OCI-LY3 (cell line): ENCODE data around the gene AKIRIN2.

Experiments
- H2AFZ ChIP-seq: fragments of 200-600, 300-600 bp; shearing (Covaris generic); 2 replicates; pipeline ENCODE4 v1.6.0; 2014; ENCODE audit warnings: antibody characterized with exemption, low read depth, low read length
- H3K27ac ChIP-seq: fragments of 200-600, 300-600 bp; sonication (generic); 2 replicates; pipeline ENCODE4 v1.5.1; 2014; ENCODE audit warnings: mild to moderate bottlenecking, low read length, moderate library complexity, mixed read lengths
- H3K27me3 ChIP-seq: fragments of 200-600, 300-600 bp; sonication (generic); 2 replicates; pipeline ENCODE4 v1.6.1; 2014; ENCODE audit warnings: low read depth, low read length, mixed read lengths
- H3K36me3 ChIP-seq: fragments of 200-600, 300-600 bp; sonication (generic); replicated peaks from 2 replicates; pipeline ENCODE3; 2014; ENCODE audit warnings: low read depth, low read length, mixed read lengths
- H3K4me1 ChIP-seq: fragments of 300-600, 200-600 bp; sonication (generic); 2 replicates; pipeline ENCODE4 v1.6.1; 2014; ENCODE audit warnings: low read length, mixed read lengths
- H3K4me2 ChIP-seq: fragments of 200-600, 300-600 bp; sonication (generic); 2 replicates; pipeline ENCODE4 v1.6.1; 2014; ENCODE audit warnings: low read length, mixed read lengths
- H3K4me3 ChIP-seq: fragments of 300-600, 200-600 bp; sonication (generic); 2 replicates; pipeline ENCODE4 v1.5.1; 2014; ENCODE audit warnings: antibody characterized with exemption, mild to moderate bottlenecking, low read length, moderate library complexity
- H3K79me2 ChIP-seq: fragments of 300-600, 200-600 bp; shearing (Covaris generic); 2 replicates; pipeline ENCODE4 v1.6.1; 2014; ENCODE audit warnings: mild to moderate bottlenecking, low read length, mixed read lengths
- H3K9ac ChIP-seq: fragments of 300-600, 200-600 bp; shearing (Covaris generic); 2 replicates; pipeline ENCODE4 v1.6.0; 2014; ENCODE audit warnings: mild to moderate bottlenecking, low read length, moderate library complexity
- H3K9me3 ChIP-seq: fragments of 200-600, 300-600 bp; shearing (Covaris generic); 2 replicates; pipeline ENCODE4 v1.6.1; 2014; ENCODE audit warnings: low read length, mixed read lengths; ENCODE audit not compliant: insufficient read depth
- H4K20me1 ChIP-seq: fragments of 200-600, 300-600 bp; sonication (generic); 2 replicates; pipeline ENCODE4 v1.6.1; 2016; ENCODE audit warnings: low read length, mixed read lengths; ENCODE audit not compliant: insufficient read depth
- EZH2phosphoT487 ChIP-seq: fragments of 200-600 bp; shearing (Covaris generic); IDR thresholded peaks from 2 replicates; pipeline ENCODE4 v1.6.1; 2018; ENCODE audit warnings: antibody characterized with exemption, mixed run types, low read depth
- TF ChIP-seq, protein P1 (sequence below): fragments of 200-600, 300-600 bp; sonication (generic); IDR thresholded peaks from 2 replicates; pipeline ENCODE4 v1.5.1; 2014; ENCODE audit warnings: antibody characterized with exemption, low read length, low read depth

AKIRIN2 gene

DNA sequence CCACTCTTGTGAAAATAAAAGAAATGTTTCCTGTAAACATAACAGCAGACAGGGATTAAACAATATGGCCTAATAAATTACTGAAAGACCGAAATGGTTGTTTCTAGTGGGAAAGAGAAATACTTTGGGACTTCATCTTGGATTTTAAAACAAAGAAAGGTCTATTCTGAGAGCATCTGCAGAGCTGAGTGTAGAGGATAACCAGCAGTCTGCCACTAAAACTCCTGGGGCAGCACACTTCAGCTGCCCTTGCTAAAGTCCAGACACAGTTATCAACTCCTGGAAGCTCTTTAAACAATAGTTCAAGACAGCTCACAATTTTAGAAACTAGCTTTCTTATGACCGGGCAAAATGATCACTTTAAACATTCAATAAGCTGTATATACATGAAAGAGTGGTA is 38.6 kb downstream of the AKIRIN2 start:
- Histone ChIP-seq H3K27me3 (no peaks in the 10 kb centered on the region), H3K4me1 (no peaks in the 10 kb centered on the region), H3K79me2 (no peaks in the 10 kb centered on the region), H3K27ac (no peak overlapping the region), H2AFZ (no peak overlapping the region), H4K20me1 (no peaks in the 10 kb centered on the region), H3K4me2 (no peak overlapping the region), H3K9ac (no peak overlapping the region), H3K9me3 (no peaks in the 10 kb centered on the region), H3K36me3 (no peaks in the 10 kb centered on the region), H3K4me3 (no peak overlapping the region)
- no peak for TF ChIP-seq EZH2phosphoT487
- TF ChIP-seq, protein P1, sequence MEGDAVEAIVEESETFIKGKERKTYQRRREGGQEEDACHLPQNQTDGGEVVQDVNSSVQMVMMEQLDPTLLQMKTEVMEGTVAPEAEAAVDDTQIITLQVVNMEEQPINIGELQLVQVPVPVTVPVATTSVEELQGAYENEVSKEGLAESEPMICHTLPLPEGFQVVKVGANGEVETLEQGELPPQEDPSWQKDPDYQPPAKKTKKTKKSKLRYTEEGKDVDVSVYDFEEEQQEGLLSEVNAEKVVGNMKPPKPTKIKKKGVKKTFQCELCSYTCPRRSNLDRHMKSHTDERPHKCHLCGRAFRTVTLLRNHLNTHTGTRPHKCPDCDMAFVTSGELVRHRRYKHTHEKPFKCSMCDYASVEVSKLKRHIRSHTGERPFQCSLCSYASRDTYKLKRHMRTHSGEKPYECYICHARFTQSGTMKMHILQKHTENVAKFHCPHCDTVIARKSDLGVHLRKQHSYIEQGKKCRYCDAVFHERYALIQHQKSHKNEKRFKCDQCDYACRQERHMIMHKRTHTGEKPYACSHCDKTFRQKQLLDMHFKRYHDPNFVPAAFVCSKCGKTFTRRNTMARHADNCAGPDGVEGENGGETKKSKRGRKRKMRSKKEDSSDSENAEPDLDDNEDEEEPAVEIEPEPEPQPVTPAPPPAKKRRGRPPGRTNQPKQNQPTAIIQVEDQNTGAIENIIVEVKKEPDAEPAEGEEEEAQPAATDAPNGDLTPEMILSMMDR, result no peak

DNA sequence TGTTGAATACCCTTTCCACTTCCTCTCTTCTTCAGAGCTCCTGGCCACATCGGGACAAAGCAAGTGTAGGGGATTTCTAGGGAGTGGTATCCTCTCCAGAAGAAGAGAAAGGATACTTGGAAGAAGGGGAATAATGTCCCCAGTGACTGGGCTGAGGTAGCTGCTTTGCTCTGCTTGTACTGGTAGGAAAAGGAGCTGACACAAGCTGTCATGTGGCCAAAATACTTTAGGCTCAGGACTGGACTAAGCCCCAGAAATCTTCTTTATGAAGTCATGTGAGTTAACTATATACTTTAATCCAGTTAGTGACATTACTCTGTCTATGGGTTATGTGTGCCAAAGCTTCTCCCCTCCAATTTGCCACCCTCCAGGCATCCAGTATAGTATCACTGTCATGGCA is 40.5 kb downstream of the AKIRIN2 start:
- TF ChIP-seq EZH2phosphoT487, result no peak
- TF ChIP-seq, protein P1, result no peak
- no peaks in the 10 kb centered on the region for H3K9me3 ChIP-seq
- H3K4me2 ChIP-seq, result no peak overlapping the region
- peaks cover 5% of the 10 kb centered on the region for H3K36me3 ChIP-seq
- H2AFZ ChIP-seq, result no peak overlapping the region
- no peak overlapping the region for H3K9ac ChIP-seq
- H3K4me3 ChIP-seq, result no peak overlapping the region
- no peaks in the 10 kb centered on the region for H3K27me3 ChIP-seq
- no peaks in the 10 kb centered on the region for H3K4me1 ChIP-seq
- H4K20me1 ChIP-seq, result no peaks in the 10 kb centered on the region
- H3K79me2 ChIP-seq, result no peaks in the 10 kb centered on the region
- no peak overlapping the region for H3K27ac ChIP-seq

DNA sequence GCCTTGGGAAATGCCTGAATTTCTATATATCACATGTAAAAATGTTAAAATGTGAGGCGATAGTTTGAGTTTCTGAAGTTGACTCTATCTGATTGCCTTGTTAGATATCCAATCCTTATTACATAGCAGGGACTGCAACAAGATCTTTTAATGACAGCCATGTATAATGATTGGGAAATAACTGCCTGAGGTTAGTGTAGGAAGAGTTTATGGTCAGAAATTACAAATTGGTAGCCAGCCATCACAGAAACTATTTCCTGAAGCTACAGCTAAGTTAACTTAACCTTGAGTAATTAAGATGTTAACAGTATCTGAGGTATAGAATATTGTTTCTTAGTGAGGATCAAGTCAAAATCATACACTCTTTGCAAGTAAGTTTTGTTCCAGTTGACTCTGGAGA is 41.0 kb downstream of the AKIRIN2 start:
- no peaks in the 10 kb centered on the region for H3K79me2 ChIP-seq

DNA sequence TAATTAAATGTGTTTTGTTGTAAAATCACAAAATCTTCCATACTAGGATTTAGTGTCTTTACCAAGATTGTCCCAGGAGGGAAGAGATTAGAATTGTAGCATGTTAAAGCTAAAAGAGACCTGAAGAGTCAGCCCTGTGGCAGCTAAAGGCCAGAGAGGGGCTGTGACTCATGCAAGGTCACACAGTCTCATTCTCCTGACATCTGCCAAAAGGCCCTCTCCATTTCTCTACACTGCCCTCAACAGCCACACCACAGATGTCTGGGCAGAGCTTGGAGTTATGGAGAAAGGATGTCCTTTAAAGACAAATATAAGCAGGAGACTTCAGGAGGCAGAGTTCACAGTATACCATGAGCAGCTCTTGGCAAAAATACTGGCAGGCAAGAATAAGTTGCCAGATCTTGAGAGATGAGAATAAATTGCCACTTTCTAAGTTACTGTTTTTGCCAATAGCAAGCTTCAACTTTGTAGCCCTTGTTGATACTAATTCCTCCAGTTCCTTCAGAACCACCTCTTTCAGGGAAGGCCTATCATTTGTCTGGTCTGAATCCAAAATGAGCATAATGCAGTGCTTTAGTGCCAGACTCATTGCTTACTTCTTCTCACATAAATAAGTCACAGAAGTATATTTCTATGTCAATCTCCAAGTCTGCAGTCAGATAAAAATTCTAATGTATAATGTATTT is 41.7 kb downstream of the AKIRIN2 start:
- H3K27ac ChIP-seq, result no peak overlapping the region
- no peaks in the 10 kb centered on the region for H3K4me1 ChIP-seq
- no peak overlapping the region for H3K4me2 ChIP-seq

More for the DNA sequence above, 41.0 kb downstream of the AKIRIN2 start:
- Histone ChIP-seq H3K27me3 (no peaks in the 10 kb centered on the region), H4K20me1 (no peaks in the 10 kb centered on the region), H3K4me1 (no peaks in the 10 kb centered on the region), H3K9ac (no peak overlapping the region), H3K4me2 (no peak overlapping the region), H2AFZ (no peak overlapping the region), H3K27ac (no peak overlapping the region), H3K36me3 (peaks cover 5% of the 10 kb centered on the region), H3K9me3 (no peaks in the 10 kb centered on the region), H3K4me3 (no peak overlapping the region)
- TF ChIP-seq, protein P1, result no peak
- TF ChIP-seq EZH2phosphoT487, result no peak

More for the DNA sequence above, 41.7 kb downstream of the AKIRIN2 start:
- H3K36me3 ChIP-seq, result peaks cover 8% of the 10 kb centered on the region
- no peak overlapping the region for H3K9ac ChIP-seq
- no peaks in the 10 kb centered on the region for H3K79me2 ChIP-seq
- H3K27me3 ChIP-seq, result no peaks in the 10 kb centered on the region
- no peaks in the 10 kb centered on the region for H4K20me1 ChIP-seq
- no peak overlapping the region for H3K4me3 ChIP-seq
- no peaks in the 10 kb centered on the region for H3K9me3 ChIP-seq
- H2AFZ ChIP-seq, result no peak overlapping the region
- TF ChIP-seq EZH2phosphoT487, result no peak
- TF ChIP-seq, protein P1, result no peak
